ENCODE measurements around the gene MAST4. TPM values are rescaled to one million over a fixed set of nuclear protein-coding genes. Genes with fewer than 3 reads are reported as not detected.

MAST4 gene
- total and polyA plus RNA-seq, 2 of the 13 experiments (the other 11 are each of a cell fraction or from before 2014, with no cell fraction given), result 3.4 to 3.7 TPM

- H3K4me1 ChIP-seq (ENCODE audit: insufficient read depth, low read length), result peaks cover 14% of the 10 kb centered on the region
- 53% methylated on average over 4 of the region's 4 CpGs for WGBS (ENCODE audit: low lambda C conversion rate)
- FAIRE-seq, result no peak
Measured at GRCh38 chr5:66824476-66824875, 228.3 kb downstream of the MAST4 start.

More at GRCh38 chr5:66824476-66824875, 228.3 kb downstream of the MAST4 start:
- intact Hi-C loops (cut with micrococcal nuclease; ENCODE audit: unreplicated experiment), result no loop called here
- Histone ChIP-seq H4K20me1 (ENCODE audit: insufficient read depth, low read length) (no peaks in the 10 kb centered on the region), H3K4me2 (ENCODE audit: low read depth, low read length) (no peak overlapping the region), H2AFZ (ENCODE audit: low read length) (no peak overlapping the region), H3K27me3 (ENCODE audit: control insufficient read depth in 1 of 2, insufficient read depth in 2 of 2, low read length in 2 of 2) (peaks cover 0 to 24% of the 10 kb centered on the region in 2 experiments; a peak in 1 of 5 replicates), H3K79me2 (ENCODE audit: insufficient read depth, low read length) (no peaks in the 10 kb centered on the region), H3K27ac (ENCODE audit: extremely low read length, insufficient read depth, low read length) (no peak overlapping the region), H3K36me3 (replicated peaks in 1 of 2; ENCODE audit: control insufficient read depth in 1 of 2, insufficient read depth in 2 of 2, low read length in 2 of 2) (no peaks in the 10 kb centered on the region), H3K9me3 (ENCODE audit: low read length) (no peaks in the 10 kb centered on the region), H3K9ac (ENCODE audit: insufficient read depth, low read depth, low read length) (no peak overlapping the region), H3K4me3 (replicated peaks in 1 of 3; ENCODE audit: insufficient read depth in 1 of 3, low read depth in 2 of 3, low read length in 3 of 3) (no peak overlapping the region)
- in situ Hi-C loops (cut with HindIII; ENCODE audit: extremely low pct_ligation_motif_present, low pct_unique_long_range_greater_than_20kb), result no loop called here
- ChIA-PET CTCF (ENCODE audit: low intra/inter-chr PET ratio, low total read pairs) (no interaction called here), POLR2A (no interaction called here)
- no TSS peak for BruUV-seq (replicated peaks)
- ATAC-seq (no peak), DNase-seq (ENCODE audit: low spot score) (no peak)
- TF ChIP-seq PLRG1 (conservative IDR thresholded peaks at IDR 0.05) (no peak), CHD4 (IDR thresholded peaks at IDR 0.05; ENCODE audit: borderline replicate concordance, low read length) (no peak), HBP1 (CRISPR knock-in tag; IDR thresholded peaks at IDR 0.05; ENCODE audit: low read depth) (no peak), CBFB (CRISPR knock-in tag; IDR thresholded peaks at IDR 0.05) (no peak), SYNCRIP (IDR thresholded peaks at IDR 0.05; ENCODE audit: insufficient read depth, low read depth, low read length) (no peak), SMARCC2 (IDR thresholded peaks at IDR 0.05) (no peak), NFATC3 (CRISPR knock-in tag; IDR thresholded peaks at IDR 0.05) (no peak), IKZF1 (IDR thresholded peaks at IDR 0.05) (no peak), ZNF709 (CRISPR knock-in tag; IDR thresholded peaks at IDR 0.05) (no peak), MZF1 (CRISPR knock-in tag; IDR thresholded peaks at IDR 0.05; ENCODE audit: borderline replicate concordance) (no peak), JDP2 (CRISPR knock-in tag; IDR thresholded peaks at IDR 0.05; ENCODE audit: borderline replicate concordance) (no peak), ZNF652 (CRISPR knock-in tag; IDR thresholded peaks at IDR 0.05; ENCODE audit: borderline replicate concordance, low read depth) (no peak), RFXAP (CRISPR knock-in tag; IDR thresholded peaks at IDR 0.05; ENCODE audit: borderline replicate concordance) (no peak), CAMTA2 (CRISPR knock-in tag; IDR thresholded peaks at IDR 0.05; ENCODE audit: borderline replicate concordance) (no peak), ZSCAN9 (CRISPR knock-in tag; IDR thresholded peaks at IDR 0.05; ENCODE audit: borderline replicate concordance) (no peak), NR2C2 (CRISPR knock-in tag; IDR thresholded peaks at IDR 0.05; ENCODE audit: borderline replicate concordance) (no peak), CCAR2 (optimal IDR thresholded peaks at IDR 0.05; ENCODE audit: low read depth, low read length) (no peak), ZNF512B (CRISPR knock-in tag; IDR thresholded peaks at IDR 0.05; ENCODE audit: borderline replicate concordance) (no peak), CCDC6 (CRISPR knock-in tag; IDR thresholded peaks at IDR 0.05) (no peak)

All from HepG2 (cell line).